K562 (cell line): Measurements from ENCODE around the gene SNRPA. TPM values are rescaled to one million over a fixed set of nuclear protein-coding genes. Genes with fewer than 3 reads are reported as not detected.

Experiments
- ATAC-seq: fragments of 200-7000 bp; cut with Tn5 transposase; 3 replicates; pipeline ENCODE4 v1.9.1; 2020; ENCODE audit warnings: moderate library complexity
- BruUV-seq: library from RNA; stranded (reverse); fragments of 400-500 nt; replicated peaks from 2 replicates; lab custom pipeline; 2021; lab: Mats Ljungman, UMichigan
- CTCF ChIA-PET: fragments of 300-600 bp; formaldehyde crosslinking; extraction: SDS; loops from one replicate; lab custom pipeline; 2021; ENCODE audit warnings: low intra/inter-chr PET ratio; lab: Yijun Ruan, JAX
- POLR2A ChIA-PET: fragments of 300-600, 350-650 bp; sonication (Branson Sonifier 250); formaldehyde crosslinking; extraction: SDS; loops from one replicate; lab custom pipeline; 2021; ENCODE audit warnings: antibody characterized with exemption, inconsistent platforms; lab: Yijun Ruan, JAX
- DNase-seq, 4 experiments: peaks; one replicate each; pipeline versions ENCODE4 v3.0.0 to v3.0.0-alpha.2; 2011 to 2018; ENCODE audit warnings: low spot score in 3 of 4, mixed read lengths in 3 of 4; ENCODE audit errors: extremely low read depth in 1 of 4
- FAIRE-seq: peaks from 2 replicates; lab custom pipeline; 2011; peaks lifted over from hg19 to GRCh38; lab: Jason Lieb, UNC
- H2AFZ ChIP-seq: 2 replicates; pipeline ENCODE4 v1.6.0; 2011; ENCODE audit warnings: low read depth, low read length, control low read depth, inconsistent platforms
- H3K27ac ChIP-seq: fragments of 200-600 bp; 3 replicates; pipeline ENCODE4 v1.8.0; 2011; ENCODE audit warnings: low read depth, mild to moderate bottlenecking, control low read depth, inconsistent platforms, low read length, moderate library complexity, mixed read lengths; ENCODE audit errors: extremely low read depth
- H3K27me3 ChIP-seq, 2 experiments: fragments of 300-600 bp in 1 of 2; 2 replicates in 1 of 2; 3 replicates in 1 of 2; pipeline versions ENCODE4 v1.6.0 to v1.8.0; 2011; ENCODE audit warnings: inconsistent platforms in 2 of 2, low read length in 2 of 2, mild to moderate bottlenecking in 1 of 2, mixed read lengths in 1 of 2, moderate library complexity in 1 of 2; ENCODE audit not compliant: control insufficient read depth in 2 of 2, insufficient read depth in 2 of 2
- H3K36me3 ChIP-seq: fragments of 300-600 bp; 3 replicates; pipeline ENCODE4 v1.8.0; 2011; ENCODE audit warnings: mild to moderate bottlenecking, low read length, inconsistent platforms; ENCODE audit not compliant: control insufficient read depth, insufficient read depth
- H3K4me1 ChIP-seq, 2 experiments: fragments of 200-600 bp in 1 of 2; replicated peaks in 1 of 2; 2 replicates in 1 of 2; 3 replicates in 1 of 2; pipeline versions ENCODE4 v1.5.1 to v1.8.0; 2011; ENCODE audit warnings: inconsistent platforms in 2 of 2, low read length in 2 of 2, mild to moderate bottlenecking in 1 of 2, mixed read lengths in 1 of 2, moderate library complexity in 1 of 2; ENCODE audit not compliant: control insufficient read depth in 2 of 2, insufficient read depth in 2 of 2
- H3K4me2 ChIP-seq: 2 replicates; pipeline ENCODE4 v1.6.1; 2011; ENCODE audit warnings: low read length, control low read depth, inconsistent platforms, mixed read lengths; ENCODE audit not compliant: insufficient read depth
- H3K4me3 ChIP-seq: fragments of 200-600 bp; sonication (generic), shearing (Covaris generic); 2 replicates; pipeline ENCODE4 v1.5.1; 2016; ENCODE audit warnings: control low read depth, inconsistent platforms
- H3K79me2 ChIP-seq: fragments of 200-600 bp; 3 replicates; pipeline ENCODE4 v1.8.0; 2011; ENCODE audit warnings: low read length, inconsistent platforms; ENCODE audit not compliant: control insufficient read depth, insufficient read depth
- H3K9ac ChIP-seq, 2 experiments: 2 replicates each; pipeline versions ENCODE4 v1.6.0 to v1.6.1; 2011; ENCODE audit warnings: low read depth in 2 of 2, low read length in 2 of 2, control low read depth in 1 of 2, inconsistent platforms in 1 of 2, mild to moderate bottlenecking in 1 of 2, mixed read lengths in 1 of 2; ENCODE audit not compliant: insufficient read depth in 1 of 2
- H3K9me1 ChIP-seq: one replicate; pipeline ENCODE4 v1.6.0; 2011; ENCODE audit warnings: inconsistent platforms, mild to moderate bottlenecking, low read length, moderate library complexity; ENCODE audit not compliant: control insufficient read depth, insufficient read depth
- H3K9me3 ChIP-seq: replicated peaks from 2 replicates; pipeline ENCODE4 v1.5.1; 2011; ENCODE audit warnings: low read depth, low read length, inconsistent platforms; ENCODE audit not compliant: control insufficient read depth, insufficient read depth
- H4K20me1 ChIP-seq: replicated peaks from 2 replicates; pipeline ENCODE4 v1.6.1; 2011; ENCODE audit warnings: low read length, inconsistent platforms, mixed read lengths; ENCODE audit not compliant: control insufficient read depth, insufficient read depth
- BRF1 ChIP-seq: IDR thresholded peaks from 3 replicates; pipeline ENCODE4 v1.6.1; 2011; ENCODE audit warnings: borderline replicate concordance, mild to moderate bottlenecking; ENCODE audit not compliant: insufficient read length; ENCODE audit errors: extremely low read depth
- CHD4 ChIP-seq: fragments of 200-600 bp; sonication (generic); IDR thresholded peaks from 3 replicates; pipeline ENCODE4 v1.6.1; 2012; ENCODE audit warnings: low read depth, mild to moderate bottlenecking, mixed read lengths, low read length, inconsistent platforms; ENCODE audit not compliant: insufficient read depth, insufficient replicate concordance, poor library complexity, severe bottlenecking
- CSDE1 ChIP-seq, 2 experiments: fragments of 450-650 bp; IDR thresholded peaks; 2 replicates each; pipeline ENCODE4 v1.6.1; 2016; ENCODE audit warnings: mild to moderate bottlenecking in 1 of 2
- CTCFL ChIP-seq: IDR thresholded peaks from 2 replicates; pipeline ENCODE4 v1.6.1; 2011; ENCODE audit warnings: borderline replicate concordance, low read depth, mild to moderate bottlenecking, moderate library complexity, low read length; ENCODE audit not compliant: insufficient read depth, poor library complexity, severe bottlenecking
- ELK1 ChIP-seq: sonication (generic); formaldehyde crosslinking; IDR thresholded peaks from 2 replicates; pipeline ENCODE4 v1.8.1; 2022; ENCODE audit warnings: missing genetic modification reagents
- IFI16 ChIP-seq: fragments of 250-450 bp; sonication (Bioruptor Pico); IDR thresholded peaks from 2 replicates; pipeline ENCODE4 v2.1.2; 2022; ENCODE audit warnings: mild to moderate bottlenecking, inconsistent platforms
- MXD1 ChIP-seq: fragments of 250-450 bp; sonication (Bioruptor Pico); IDR thresholded peaks from 2 replicates; pipeline ENCODE4 v1.8.0; 2021; ENCODE audit warnings: borderline replicate concordance, mild to moderate bottlenecking, moderate library complexity; ENCODE audit not compliant: poor library complexity, severe bottlenecking
- NCOA4 ChIP-seq: fragments of 450-650 bp; IDR thresholded peaks from 2 replicates; pipeline ENCODE4 v1.6.1; 2018; ENCODE audit warnings: mild to moderate bottlenecking; ENCODE audit not compliant: partially characterized antibody
- NR4A1 ChIP-seq, 2 experiments: fragments of 250-450 bp in 1 of 2; fragments of 450-650 bp in 1 of 2; sonication (Bioruptor Pico) in 1 of 2; IDR thresholded peaks; 2 replicates each; pipeline versions ENCODE4 v1.4.0 to v1.6.1; 2016 to 2020; ENCODE audit warnings: mild to moderate bottlenecking in 2 of 2, missing compliant biosample characterization in 1 of 2, missing genetic modification characterization in 1 of 2, moderate library complexity in 1 of 2
- SLC30A9 ChIP-seq: fragments of 250-450 bp; sonication (Bioruptor Pico); IDR thresholded peaks from 2 replicates; pipeline ENCODE4 v1.8.0; 2022; ENCODE audit warnings: mild to moderate bottlenecking, moderate library complexity
- SMAD4 ChIP-seq: fragments of 250-450 bp; sonication (Bioruptor Pico); conservative IDR thresholded peaks from 2 replicates; pipeline ENCODE4 v1.8.0; 2021; ENCODE audit warnings: inconsistent platforms, mild to moderate bottlenecking, moderate library complexity
- SOX6 ChIP-seq: fragments of 450-650 bp; IDR thresholded peaks from 2 replicates; pipeline ENCODE4 v1.6.1; 2014; ENCODE audit warnings: mild to moderate bottlenecking
- TAF15 ChIP-seq: fragments of 200-400 bp; formaldehyde crosslinking; IDR thresholded peaks from 2 replicates; pipeline ENCODE4 v1.6.1; 2017; ENCODE audit warnings: mild to moderate bottlenecking, low read depth, low read length, moderate library complexity
- TBP ChIP-seq: optimal IDR thresholded peaks from 2 replicates; pipeline ENCODE3; 2011; ENCODE audit warnings: low read depth, low read length, improper control_type of control experiment
- YY1 ChIP-seq, 3 experiments: IDR thresholded peaks; 2 replicates each; pipeline ENCODE4 v1.6.1; 2011; ENCODE audit warnings: low read length in 2 of 3, mild to moderate bottlenecking in 2 of 3, moderate library complexity in 2 of 3, borderline replicate concordance in 1 of 3, control low read depth in 1 of 3, low read depth in 1 of 3; ENCODE audit not compliant: insufficient read depth in 3 of 3, insufficient replicate concordance in 2 of 3, control insufficient read depth in 1 of 3, insufficient read length in 1 of 3; ENCODE audit errors: extremely low read depth in 1 of 3
- ZZZ3 ChIP-seq: fragments of 450-650 bp; IDR thresholded peaks from 2 replicates; pipeline ENCODE4 v1.6.1; 2016; ENCODE audit warnings: antibody characterized with exemption, mild to moderate bottlenecking, moderate library complexity
- WGBS: fragments of 100-300 bp; shearing (Covaris generic); methylation state at CpG from one replicate; pipeline ENCODE4 v1.1.6; 2016; ENCODE audit warnings: low coverage, mixed read lengths; ENCODE audit not compliant: insufficient coverage; ENCODE audit errors: missing lambda C conversion rate; 5-methylcytosine and 5-hydroxymethylcytosine counted together
- in situ Hi-C: fragments of 300-500 bp; cut with MboI; formaldehyde crosslinking; loops from 4 replicates; pipeline ENCODE4 v1.15.0; 2018; ENCODE audit warnings: inconsistent platforms, mixed read lengths
- intact Hi-C: fragments of 100-400 bp; cut with micrococcal nuclease; formaldehyde crosslinking; loops from 2 replicates; pipeline ENCODE4 v1.14.2; 2022
- polyA plus RNA-seq, 8 experiments: library from polyadenylated mRNA; depleted of rRNA in 4 of 8; stranded (reverse) in 5 of 8; unstranded in 3 of 8; fragments of >200 nt; fragmentation: Nextera tagmentation in 2 of 8; fragmentation: Illumina TruSeq in 1 of 8; extraction: Ambion mirVana in 2 of 8; extraction: Trizol in 1 of 8; gene quantifications; 2 replicates each; pipeline versions ENCODE4 v1.2.1 to v1.2.3, GENCODE V29; 2011 to 2014; ENCODE audit warnings: inconsistent platforms in 1 of 8, missing spikeins in 1 of 8
- total RNA-seq, 7 experiments: library from RNA; depleted of rRNA in 6 of 7; stranded (reverse); fragments of >200 nt in 6 of 7; fragmentation: Illumina TruSeq in 2 of 7; extraction: Trizol in 2 of 7; gene quantifications; 2 replicates each; pipeline versions ENCODE4 v1.2.1 to v1.2.3, GENCODE V29; 2011 to 2021; ENCODE audit warnings: low replicate concordance in 1 of 7

The SNRPA gene
- total and polyA plus RNA-seq, 9 of the 15 experiments (the other 6 are each of a cell fraction or from before 2014, with no cell fraction given), result 16.3 to 311 (median 193) TPM

- no peak for TF ChIP-seq MXD1 (CRISPR knock-in tag)
Observed at GRCh38 chr19:40705362-40705651, 45.7 kb upstream of the SNRPA start (continued).

GRCh38 chr19:40705950-40706619 lies 44.9 kb upstream of the SNRPA start:
- Histone ChIP-seq H3K36me3 (peaks cover 58% of the 10 kb centered on the region), H3K27me3 (no peaks in the 10 kb centered on the region), H2AFZ (no peak overlapping the region), H3K9me1 (no peaks in the 10 kb centered on the region), H3K27ac (no peak overlapping the region), H3K4me1 (peaks cover 12 to 23% of the 10 kb centered on the region in 2 experiments; a peak in 4 of 5 replicates), H3K9ac (no peak overlapping the region), H3K4me3 (no peak overlapping the region), H3K9me3 (no peaks in the 10 kb centered on the region), H4K20me1 (no peaks in the 10 kb centered on the region), H3K4me2 (no peak overlapping the region), H3K79me2 (no peaks in the 10 kb centered on the region)
- CTCF ChIA-PET, result no interaction called here
- in situ Hi-C loops, result no loop called here
- TF ChIP-seq CHD4, result no peak
- no peak for TF ChIP-seq BRF1
- TF ChIP-seq YY1 (IDR thresholded peaks at IDR 0.05; ENCODE audit: borderline replicate concordance in 1 of 3, control insufficient read depth in 1 of 3, extremely low read depth in 1 of 3, insufficient read depth in 3 of 3, insufficient read length in 1 of 3, insufficient replicate concordance in 2 of 3, low read depth in 1 of 3, low read length in 2 of 3), result no peak
- TF ChIP-seq NR4A1 (CRISPR knock-in tag; IDR thresholded peaks at IDR 0.05), result no peak
- no peak for TF ChIP-seq NR4A1 (tag; IDR thresholded peaks at IDR 0.05)
- TF ChIP-seq TAF15, result no peak
- TF ChIP-seq SLC30A9, result no peak
- TF ChIP-seq SOX6, result no peak
- TF ChIP-seq ELK1, result no peak
- TF ChIP-seq TBP, result no peak
- no peak for TF ChIP-seq NCOA4
- no peak for TF ChIP-seq IFI16 (CRISPR knock-in tag)
- no peak for TF ChIP-seq CSDE1 (IDR thresholded peaks at IDR 0.05)
- no peak for TF ChIP-seq SMAD4 (CRISPR knock-in tag)
- TF ChIP-seq ZZZ3, result no peak
- TF ChIP-seq CTCFL, result no peak
- POLR2A ChIA-PET, result no interaction called here
- 83% methylated on average over 7 of the region's 7 CpGs for WGBS
- DNase-seq (no peak), ATAC-seq (no peak), FAIRE-seq (no peak)
- no TSS peak for BruUV-seq
- intact Hi-C loops, result no loop called here
